Left ventricle myocardium inferior (tissue), 1 donor: ENCODE data around the gene CNTN1. TPM values are rescaled to one million over a fixed set of nuclear protein-coding genes. Genes with fewer than 3 reads are reported as not detected.

Source experiments
- DNase-seq: peaks from one replicate; pipeline ENCODE4 v3.0.0-alpha.2; 2020
- H3K27ac ChIP-seq: fragments of 200-600 bp; replicated peaks from 2 replicates; pipeline ENCODE4 v1.8.0; 2021
- H3K27me3 ChIP-seq: fragments of 200-600 bp; 2 replicates; pipeline ENCODE4 v1.8.0; 2021; ENCODE audit warnings: low read depth
- H3K36me3 ChIP-seq: fragments of 200-600 bp; 2 replicates; pipeline ENCODE4 v1.8.0; 2021
- H3K4me1 ChIP-seq: fragments of 200-600 bp; 2 replicates; pipeline ENCODE4 v1.8.0; 2021
- H3K4me3 ChIP-seq: fragments of 200-600 bp; 2 replicates; pipeline ENCODE4 v1.8.0; 2021; ENCODE audit warnings: mild to moderate bottlenecking, moderate library complexity
- H3K9me3 ChIP-seq: fragments of 200-600 bp; replicated peaks from 2 replicates; pipeline ENCODE4 v1.8.0; 2021
- intact Hi-C: fragments of 100-400 bp; cut with micrococcal nuclease; formaldehyde crosslinking; loops from one replicate; pipeline ENCODE4 v1.11.0; 2022
- total RNA-seq: library from RNA; stranded (reverse); fragmentation: NEBNext Ultra II Directional; extraction: Animal tissue kit (Norgen Biotek cat#: 25700); gene quantifications from one replicate; pipeline ENCODE4 v1.2.1, GENCODE V29; 2021
- TF ChIP-seq, protein P1 (sequence below): fragments of 200-600 bp; IDR thresholded peaks from 2 replicates; pipeline ENCODE4 v1.8.0; 2021; ENCODE audit warnings: antibody characterized with exemption, mild to moderate bottlenecking, borderline replicate concordance
- donor health status: DM: no; HTN: yes; CAD: no; lungs with severe emphysema.

CNTN1 gene
- total RNA-seq, 1 donor from 2014 or later, result 0.11 TPM

DNA sequence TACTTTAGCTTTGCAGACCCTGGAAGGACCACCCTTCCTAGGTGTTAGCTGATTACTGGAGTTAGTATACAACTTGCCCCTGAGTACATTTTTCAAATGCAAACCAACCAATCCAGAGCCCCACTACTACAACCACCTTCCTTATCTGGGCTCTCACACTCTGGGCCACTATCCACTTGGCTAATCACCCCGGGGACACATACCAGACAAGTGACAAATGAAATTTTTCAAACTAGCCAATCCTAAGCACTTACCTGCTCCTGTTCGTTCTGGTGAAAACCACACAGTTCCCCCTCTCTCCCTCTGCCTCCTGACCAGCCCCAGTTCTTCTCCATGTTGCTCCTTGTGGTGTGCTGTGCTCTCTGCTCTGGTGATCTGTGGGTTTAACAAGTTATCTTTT is 140.4 kb downstream of the CNTN1 start:
- Histone ChIP-seq H3K36me3 (no peaks in the 10 kb centered on the region), H3K9me3 (no peaks in the 10 kb centered on the region), H3K27ac (no peak overlapping the region), H3K4me1 (no peaks in the 10 kb centered on the region), H3K27me3 (no peaks in the 10 kb centered on the region), H3K4me3 (no peak overlapping the region)
- TF ChIP-seq, protein P1, sequence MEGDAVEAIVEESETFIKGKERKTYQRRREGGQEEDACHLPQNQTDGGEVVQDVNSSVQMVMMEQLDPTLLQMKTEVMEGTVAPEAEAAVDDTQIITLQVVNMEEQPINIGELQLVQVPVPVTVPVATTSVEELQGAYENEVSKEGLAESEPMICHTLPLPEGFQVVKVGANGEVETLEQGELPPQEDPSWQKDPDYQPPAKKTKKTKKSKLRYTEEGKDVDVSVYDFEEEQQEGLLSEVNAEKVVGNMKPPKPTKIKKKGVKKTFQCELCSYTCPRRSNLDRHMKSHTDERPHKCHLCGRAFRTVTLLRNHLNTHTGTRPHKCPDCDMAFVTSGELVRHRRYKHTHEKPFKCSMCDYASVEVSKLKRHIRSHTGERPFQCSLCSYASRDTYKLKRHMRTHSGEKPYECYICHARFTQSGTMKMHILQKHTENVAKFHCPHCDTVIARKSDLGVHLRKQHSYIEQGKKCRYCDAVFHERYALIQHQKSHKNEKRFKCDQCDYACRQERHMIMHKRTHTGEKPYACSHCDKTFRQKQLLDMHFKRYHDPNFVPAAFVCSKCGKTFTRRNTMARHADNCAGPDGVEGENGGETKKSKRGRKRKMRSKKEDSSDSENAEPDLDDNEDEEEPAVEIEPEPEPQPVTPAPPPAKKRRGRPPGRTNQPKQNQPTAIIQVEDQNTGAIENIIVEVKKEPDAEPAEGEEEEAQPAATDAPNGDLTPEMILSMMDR, result no peak
- DNase-seq, result no peak
- intact Hi-C loops, result no loop called here

DNA sequence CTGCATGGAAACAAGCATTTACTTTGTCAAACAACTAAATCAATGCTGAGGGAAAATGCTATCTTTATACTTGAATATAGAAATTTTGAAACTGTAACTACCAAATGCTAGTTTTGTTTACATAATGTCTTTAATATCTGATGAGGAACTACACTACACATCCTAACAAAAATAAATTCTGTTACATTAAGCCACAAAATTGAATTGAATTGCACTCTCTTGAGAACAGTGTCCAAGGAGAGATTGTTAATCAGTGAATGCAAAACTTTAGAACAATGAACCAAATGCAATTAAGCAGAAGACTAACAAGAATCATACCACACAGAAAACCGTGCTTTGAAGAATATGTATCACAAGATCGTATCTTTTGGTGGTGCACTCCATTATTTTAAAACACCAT is 141.6 kb downstream of the CNTN1 start:
- DNase-seq, result no peak
- TF ChIP-seq, protein P1, result no peak
- Histone ChIP-seq H3K9me3 (peaks cover 3% of the 10 kb centered on the region), H3K27ac (no peak overlapping the region), H3K4me1 (no peaks in the 10 kb centered on the region), H3K27me3 (no peaks in the 10 kb centered on the region), H3K36me3 (no peaks in the 10 kb centered on the region), H3K4me3 (no peak overlapping the region)
- intact Hi-C loops, result no loop called here

DNA sequence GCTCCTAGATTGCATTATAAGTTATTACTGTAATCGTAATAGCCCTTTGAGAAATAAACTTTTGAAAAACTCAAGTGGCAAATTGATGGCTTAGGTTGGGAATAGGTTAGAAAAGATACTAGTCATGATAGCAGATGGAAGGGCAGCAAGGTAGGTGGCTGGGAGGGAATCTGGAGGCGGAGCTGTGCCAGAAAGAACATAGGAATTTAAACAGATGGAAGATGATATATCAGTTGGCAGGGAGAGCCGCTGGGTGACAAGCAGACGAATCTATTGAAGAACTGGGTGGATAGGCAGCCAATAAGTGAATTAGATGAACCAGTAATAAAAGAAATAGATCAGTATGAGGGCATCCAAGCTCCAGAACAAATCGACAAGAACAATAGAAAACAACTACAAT is 142.1 kb downstream of the CNTN1 start:
- Histone ChIP-seq H3K4me1 (no peaks in the 10 kb centered on the region), H3K9me3 (peaks cover 8% of the 10 kb centered on the region), H3K36me3 (no peaks in the 10 kb centered on the region), H3K4me3 (no peak overlapping the region), H3K27me3 (no peaks in the 10 kb centered on the region), H3K27ac (no peak overlapping the region)
- TF ChIP-seq, protein P1, result no peak
- no peak for DNase-seq
- intact Hi-C loops, result no loop called here

DNA sequence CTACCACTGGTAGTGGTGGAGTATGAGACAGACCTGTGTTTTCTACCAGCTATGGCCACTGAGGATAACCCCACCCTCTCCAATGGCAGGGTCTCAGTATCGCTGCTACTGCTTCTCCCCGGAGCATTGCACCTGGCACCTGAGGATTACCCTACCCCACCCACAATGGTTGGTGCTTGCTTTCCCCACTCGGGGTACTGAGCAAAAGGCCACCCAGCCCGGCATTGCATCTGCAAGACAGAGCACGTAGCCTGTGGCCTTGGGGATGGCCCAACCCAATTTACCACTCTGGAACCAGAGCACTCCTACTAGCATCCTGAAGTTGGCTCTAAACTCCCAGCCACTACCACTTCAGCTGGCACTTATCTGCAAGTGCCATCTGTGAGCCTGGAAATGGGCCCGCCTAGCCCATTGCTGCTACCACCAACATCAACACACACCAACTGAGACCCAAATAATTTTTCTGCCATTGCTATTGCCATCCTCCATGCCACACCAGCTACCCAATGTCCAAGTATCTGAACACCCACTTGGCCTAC is 145.7 kb downstream of the CNTN1 start:
- intact Hi-C loops, result no loop called here

DNA sequence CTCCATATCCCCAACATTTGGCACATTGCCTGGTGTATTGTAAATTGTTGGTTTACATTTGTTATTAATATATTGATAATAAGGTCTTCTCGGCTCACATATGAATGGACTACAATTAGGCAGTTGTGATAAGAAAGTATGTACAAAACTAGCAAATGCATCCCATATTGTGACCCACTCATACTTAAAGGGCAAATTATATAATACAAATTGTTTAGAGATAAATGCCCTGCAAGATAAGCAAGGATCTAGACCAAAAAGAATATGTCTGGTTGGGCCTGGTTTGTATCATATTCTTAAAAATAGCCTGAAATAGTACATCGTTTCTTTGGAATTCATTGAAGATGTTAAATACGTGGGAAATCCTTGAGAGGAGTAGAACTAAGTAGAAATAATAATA is 151.3 kb downstream of the CNTN1 start:
- H3K27ac ChIP-seq, result no peak overlapping the region
- peaks cover 32% of the 10 kb centered on the region for H3K9me3 ChIP-seq
- H3K27me3 ChIP-seq, result no peaks in the 10 kb centered on the region
- no peaks in the 10 kb centered on the region for H3K36me3 ChIP-seq
- H3K4me3 ChIP-seq, result no peak overlapping the region
- intact Hi-C loops, result no loop called here
- no peak for DNase-seq
- H3K4me1 ChIP-seq, result no peaks in the 10 kb centered on the region
- TF ChIP-seq, protein P1, result no peak

More for the DNA sequence above, 145.7 kb downstream of the CNTN1 start:
- DNase-seq, result no peak
- Histone ChIP-seq H3K27ac (no peak overlapping the region), H3K36me3 (no peaks in the 10 kb centered on the region), H3K4me1 (no peaks in the 10 kb centered on the region), H3K4me3 (no peak overlapping the region), H3K9me3 (peaks cover 23% of the 10 kb centered on the region), H3K27me3 (no peaks in the 10 kb centered on the region)
- TF ChIP-seq, protein P1, result no peak

DNA sequence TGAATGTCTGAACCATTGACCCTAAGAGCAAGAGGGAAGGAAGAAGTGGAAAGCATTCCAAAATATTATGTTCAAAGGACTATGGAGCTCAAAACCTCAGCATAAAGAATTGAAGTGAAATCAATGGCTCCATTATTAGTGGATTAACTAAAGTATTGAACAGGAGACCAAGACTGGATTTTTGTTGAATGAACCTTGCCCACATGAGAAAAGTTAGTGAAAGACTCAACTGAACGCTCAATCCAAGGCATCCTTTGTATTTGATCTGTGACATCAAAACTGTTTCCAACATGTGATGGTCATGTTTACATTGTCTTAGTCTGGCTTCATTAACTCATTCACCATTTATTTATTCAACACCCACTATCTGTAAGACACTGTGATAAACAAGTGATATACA is 161.0 kb downstream of the CNTN1 start:
- Histone ChIP-seq H3K9me3 (no peaks in the 10 kb centered on the region), H3K4me1 (no peaks in the 10 kb centered on the region), H3K36me3 (no peaks in the 10 kb centered on the region), H3K27me3 (no peaks in the 10 kb centered on the region), H3K27ac (no peak overlapping the region), H3K4me3 (no peak overlapping the region)
- intact Hi-C loops, result no loop called here
- no peak for DNase-seq
- TF ChIP-seq, protein P1, result no peak
